Mesenchymal stem cell (in vitro differentiated cells and primary cell): Measurements from ENCODE around the gene TIGD7.

Source experiments
- DNase-seq: peaks from one replicate; pipeline ENCODE4 v3.0.0-alpha.2; 2013
- H2AFZ ChIP-seq: one replicate; pipeline ENCODE4 v1.6.1; 2013; ENCODE audit warnings: low read depth, mild to moderate bottlenecking, control low read depth, inconsistent platforms, low read length, moderate library complexity
- H2AK5ac ChIP-seq: 2 replicates; pipeline ENCODE4 v1.6.1; 2013; ENCODE audit warnings: low read length, moderate library complexity, mild to moderate bottlenecking, inconsistent platforms; ENCODE audit not compliant: severe bottlenecking
- H2BK120ac ChIP-seq: one replicate; pipeline ENCODE4 v1.6.1; 2013; ENCODE audit warnings: low read depth, mild to moderate bottlenecking, inconsistent platforms, low read length, moderate library complexity
- H2BK12ac ChIP-seq, 2 experiments: one replicate each; pipeline ENCODE4 v1.6.1; 2013; ENCODE audit warnings: inconsistent platforms in 2 of 2, low read length in 2 of 2, mild to moderate bottlenecking in 2 of 2, moderate library complexity in 2 of 2, control low read depth in 1 of 2
- H2BK15ac ChIP-seq: one replicate; pipeline ENCODE4 v1.6.1; 2013; ENCODE audit warnings: mild to moderate bottlenecking, low read depth, inconsistent platforms; ENCODE audit not compliant: poor library complexity, severe bottlenecking
- H2BK5ac ChIP-seq: 2 replicates; pipeline ENCODE4 v1.6.1; 2013; ENCODE audit warnings: low read depth, mild to moderate bottlenecking, low read length, control low read depth, inconsistent platforms; ENCODE audit not compliant: poor library complexity, severe bottlenecking
- H3K14ac ChIP-seq, 2 experiments: one replicate each; pipeline ENCODE4 v1.6.1; 2013; ENCODE audit warnings: inconsistent platforms in 2 of 2, low read length in 2 of 2, control low read depth in 1 of 2, mild to moderate bottlenecking in 1 of 2, moderate library complexity in 1 of 2
- H3K18ac ChIP-seq, 2 experiments: one replicate each; pipeline ENCODE4 v1.6.1; 2013; ENCODE audit warnings: inconsistent platforms in 2 of 2, low read length in 2 of 2, control low read depth in 1 of 2, low read depth in 1 of 2, mild to moderate bottlenecking in 1 of 2
- H3K23ac ChIP-seq, 2 experiments: one replicate each; pipeline ENCODE4 v1.6.1; 2013; ENCODE audit warnings: inconsistent platforms in 2 of 2, low read length in 2 of 2, mild to moderate bottlenecking in 2 of 2, moderate library complexity in 2 of 2, control low read depth in 1 of 2
- H3K27ac ChIP-seq: 2 replicates; pipeline ENCODE4 v1.5.1; 2013; ENCODE audit warnings: mild to moderate bottlenecking, moderate library complexity, low read length, control low read depth, inconsistent platforms; ENCODE audit not compliant: poor library complexity, severe bottlenecking
- H3K27me3 ChIP-seq, 2 experiments: 2 replicates each; pipeline versions ENCODE4 v1.6.1 to v1.7.0; 2013; ENCODE audit warnings: low read length in 2 of 2, mild to moderate bottlenecking in 2 of 2, moderate library complexity in 2 of 2, control low read depth in 1 of 2, inconsistent platforms in 1 of 2; ENCODE audit not compliant: control insufficient read depth in 1 of 2, insufficient read depth in 1 of 2
- H3K36me3 ChIP-seq, 2 experiments: 2 replicates each; pipeline versions ENCODE4 v1.6.1 to v1.7.0; 2013; ENCODE audit warnings: low read length in 2 of 2, control low read depth in 1 of 2, inconsistent platforms in 1 of 2, low read depth in 1 of 2, mild to moderate bottlenecking in 1 of 2; ENCODE audit not compliant: insufficient read depth in 2 of 2, control insufficient read depth in 1 of 2
- H3K4ac ChIP-seq, 2 experiments: one replicate each; pipeline ENCODE4 v1.6.1; 2013; ENCODE audit warnings: inconsistent platforms in 2 of 2, low read length in 2 of 2, mild to moderate bottlenecking in 2 of 2, moderate library complexity in 2 of 2, control low read depth in 1 of 2, low read depth in 1 of 2
- H3K4me1 ChIP-seq: 2 replicates; pipeline ENCODE4 v1.6.1; 2013; ENCODE audit warnings: low read depth, low read length, control low read depth; ENCODE audit not compliant: control insufficient read depth, insufficient read depth
- H3K4me2 ChIP-seq: 2 replicates; pipeline ENCODE4 v1.6.1; 2013; ENCODE audit warnings: low read length, mild to moderate bottlenecking, inconsistent platforms; ENCODE audit not compliant: poor library complexity, severe bottlenecking
- H3K4me3 ChIP-seq, 2 experiments: 2 replicates each; pipeline versions ENCODE4 v1.5.1 to v1.7.0; 2013; ENCODE audit warnings: low read length in 2 of 2, mild to moderate bottlenecking in 2 of 2, control low read depth in 1 of 2, low read depth in 1 of 2; ENCODE audit not compliant: insufficient read depth in 1 of 2
- H3K79me1 ChIP-seq: replicated peaks from 2 replicates; pipeline ENCODE4 v1.6.1; 2013; ENCODE audit warnings: mild to moderate bottlenecking, control low read depth, low read length, inconsistent platforms; ENCODE audit not compliant: poor library complexity, severe bottlenecking
- H3K9ac ChIP-seq: 2 replicates; pipeline ENCODE4 v1.7.0; 2013; ENCODE audit warnings: mild to moderate bottlenecking, low read length, moderate library complexity
- H3K9me3 ChIP-seq: 2 replicates; pipeline ENCODE4 v1.7.0; 2013; ENCODE audit warnings: mild to moderate bottlenecking, low read length; ENCODE audit not compliant: control insufficient read depth
- H4K8ac ChIP-seq: one replicate; pipeline ENCODE4 v1.6.1; 2013; ENCODE audit warnings: inconsistent platforms, mild to moderate bottlenecking, low read length, moderate library complexity
- H4K91ac ChIP-seq: one replicate; pipeline ENCODE4 v1.6.1; 2013; ENCODE audit warnings: mild to moderate bottlenecking, low read length, inconsistent platforms
- WGBS: methylation state at CpG from one replicate; pipeline ENCODE4 v1.1.7; 2013; ENCODE audit warnings: mixed read lengths; 5-methylcytosine and 5-hydroxymethylcytosine counted together

The TIGD7 gene

GRCh38 chr16:3282730-3283542, 22.3 kb downstream of the TIGD7 start, which contains the start of gene ZNF263:
ZNF263 (plus strand) TSS chr16:3283491; CDS start chr16:3283819, 328 bp downstream.
- peaks cover 4% of the 10 kb centered on the region for H3K9me3 ChIP-seq
- peak within 1 kb of the TSS; percentile 55 for H2AFZ ChIP-seq
- no peaks in the 10 kb centered on the region for H3K27me3 ChIP-seq
- H3K23ac ChIP-seq, result no peak within 1 kb of the TSS
- peak within 1 kb of the TSS in 1 of 2 experiments; percentile 62 for H3K14ac ChIP-seq
- under 1% methylated on average over 71 of the region's 72 CpGs for WGBS
- peak within 1 kb of the TSS; percentile 83 for H4K8ac ChIP-seq
- peaks cover 13% of the 10 kb centered on the region for H3K4me1 ChIP-seq
- H3K9ac ChIP-seq, result peak within 1 kb of the TSS; percentile 100
- H3K4me2 ChIP-seq, result peak within 1 kb of the TSS; percentile 94
- no peak within 1 kb of the TSS for H2AK5ac ChIP-seq
- H3K18ac ChIP-seq, result peak within 1 kb of the TSS; percentile 88 to 97
- peaks cover 19 to 25% of the 10 kb centered on the region in 2 experiments for H3K36me3 ChIP-seq
- peak within 1 kb of the TSS; percentile 83 to 98 for H3K4me3 ChIP-seq
- peak within 1 kb of the TSS; percentile 94 for H3K4ac ChIP-seq
- peak within 1 kb of the TSS; percentile 65 for H4K91ac ChIP-seq
- peak within 1 kb of the TSS; percentile 67 for H2BK5ac ChIP-seq
- peak within 1 kb of the TSS; percentile 77 for H2BK120ac ChIP-seq
- peak; percentile 99 for DNase-seq
- peak within 1 kb of the TSS; percentile 99 for H3K27ac ChIP-seq
- no peak within 1 kb of the TSS for H2BK15ac ChIP-seq
- H2BK12ac ChIP-seq, result no peak within 1 kb of the TSS
- peaks cover 8% of the 10 kb centered on the region for H3K79me1 ChIP-seq

GRCh38 chr16:3282103-3282729, 23.0 kb downstream of the TIGD7 start:
- Histone ChIP-seq H3K4me3 (peak overlapping the region; percentile 69 to 98), H4K8ac (peak overlapping the region; percentile 21), H3K36me3 (peaks cover 18 to 20% of the 10 kb centered on the region in 2 experiments), H3K9me3 (no peaks in the 10 kb centered on the region), H2AFZ (peak overlapping the region; percentile 55), H3K27me3 (peaks cover 0 to 4% of the 10 kb centered on the region in 2 experiments), H2BK120ac (no peak overlapping the region), H3K18ac (peak overlapping the region; percentile 63 to 64), H4K91ac (peak overlapping the region; percentile 4), H2AK5ac (no peak overlapping the region), H2BK15ac (no peak overlapping the region), H3K4ac (peak overlapping the region; percentile 9 to 13), H3K9ac (peak overlapping the region; percentile 100), H3K4me2 (peak overlapping the region; percentile 68), H3K4me1 (peaks cover 13% of the 10 kb centered on the region), H3K23ac (no peak overlapping the region), H3K27ac (peak overlapping the region; percentile 81), H2BK5ac (peak overlapping the region; percentile 63), H2BK12ac (no peak overlapping the region), H3K79me1 (peaks cover 6% of the 10 kb centered on the region), H3K14ac (no peak overlapping the region)
- 14% methylated on average over 29 of the region's 29 CpGs for WGBS
- DNase-seq, result peak; percentile 87

- no peak for DNase-seq
- Histone ChIP-seq H3K4me3 (peak overlapping the region in 1 of 2 experiments; percentile 98), H3K4me1 (peaks cover 13% of the 10 kb centered on the region), H3K23ac (no peak overlapping the region), H3K27me3 (peaks cover 0 to 9% of the 10 kb centered on the region in 2 experiments), H3K79me1 (peaks cover 6% of the 10 kb centered on the region), H3K14ac (no peak overlapping the region), H2AFZ (no peak overlapping the region), H2AK5ac (no peak overlapping the region), H2BK12ac (peak overlapping the region in 1 of 2 experiments; percentile 62), H3K18ac (no peak overlapping the region), H4K8ac (no peak overlapping the region), H3K4ac (no peak overlapping the region), H2BK120ac (no peak overlapping the region), H3K4me2 (no peak overlapping the region), H2BK5ac (no peak overlapping the region), H3K9ac (peak overlapping the region; percentile 100), H3K9me3 (no peaks in the 10 kb centered on the region), H2BK15ac (no peak overlapping the region), H3K36me3 (peaks cover 12% of the 10 kb centered on the region in 2 experiments), H4K91ac (no peak overlapping the region), H3K27ac (no peak overlapping the region)
- WGBS, result 97% methylated on average over 6 of the region's 6 CpGs
Observed at GRCh38 chr16:3281222-3281820, 23.9 kb downstream of the TIGD7 start.

GRCh38 chr16:3276679-3277078, 28.6 kb downstream of the TIGD7 start:
- DNase-seq, result no peak
- no peak overlapping the region for H3K14ac ChIP-seq

More at GRCh38 chr16:3276679-3277078, 28.6 kb downstream of the TIGD7 start:
- Histone ChIP-seq H3K36me3 (no peaks in the 10 kb centered on the region), H3K9ac (no peak overlapping the region), H3K23ac (no peak overlapping the region), H3K27ac (no peak overlapping the region), H3K4me2 (no peak overlapping the region), H3K4me1 (no peaks in the 10 kb centered on the region), H3K9me3 (no peaks in the 10 kb centered on the region), H3K18ac (no peak overlapping the region), H2BK5ac (no peak overlapping the region), H3K79me1 (peaks cover 1% of the 10 kb centered on the region), H2BK120ac (no peak overlapping the region), H4K8ac (no peak overlapping the region), H4K91ac (no peak overlapping the region), H2AFZ (no peak overlapping the region), H3K27me3 (peaks cover 0 to 21% of the 10 kb centered on the region in 2 experiments), H2BK12ac (no peak overlapping the region), H3K4ac (no peak overlapping the region), H2BK15ac (no peak overlapping the region), H2AK5ac (no peak overlapping the region), H3K4me3 (no peak overlapping the region)
- 54% methylated on average over 3 of the region's 5 CpGs for WGBS
